ENCODE measurements around the gene TMEM215. TPM values are rescaled to one million over a fixed set of nuclear protein-coding genes. Genes with fewer than 3 reads are reported as not detected.

TMEM215 gene
- total RNA-seq, 1 donor from 2014 or later, result not detected

Other genes starting within 250 kb of the TMEM215 start
- 12.3 TPM for gene SMIM27, start 231.2 kb upstream of the TMEM215 start, total RNA-seq
- 13.3 TPM for gene TOPORS, start 231.0 kb upstream of the TMEM215 start, total RNA-seq
- 30.5 TPM for gene NDUFB6, start 210.4 kb upstream of the TMEM215 start, total RNA-seq
- gene TAF1L, start 147.9 kb upstream of the TMEM215 start, total RNA-seq, result not detected
- gene APTX, start 218.1 kb downstream of the TMEM215 start, total RNA-seq, result 40.1 TPM
- 101 TPM for gene DNAJA1, start 241.7 kb downstream of the TMEM215 start, total RNA-seq

Data from ureter (tissue), 1 donor.